A549 (cell line): ENCODE results near the gene NDFIP1. TPM values are rescaled to one million over a fixed set of nuclear protein-coding genes. Genes with fewer than 3 reads are reported as not detected.

Source experiments
- ATAC-seq, 2 experiments: fragments of 200-7000 bp in 1 of 2; fragments of >200 bp in 1 of 2; cut with Nextera tagmentation in 1 of 2; cut with Tn5 transposase in 1 of 2; 3 replicates each; pipeline versions ENCODE4 v1.8.0 to v1.9.1; 2018 to 2020; ENCODE audit warnings: mild to moderate bottlenecking in 1 of 2, moderate library complexity in 1 of 2
- CTCF ChIA-PET: fragments of 300-600 bp; sonication (Branson Sonifier 250); formaldehyde crosslinking; extraction: SDS; loops from one replicate; lab custom pipeline; 2021; ENCODE audit warnings: antibody characterized with exemption, inconsistent platforms; lab: Yijun Ruan, JAX
- POLR2A ChIA-PET: fragments of 350-600 bp; formaldehyde crosslinking; extraction: SDS; loops from one replicate; lab custom pipeline; 2021; ENCODE audit warnings: antibody characterized with exemption, inconsistent platforms; lab: Yijun Ruan, JAX
- DNase-seq, 2 experiments: peaks; one replicate each; pipeline versions ENCODE4 v3.0.0 to v3.0.0-alpha.2; 2011 to 2016; ENCODE audit warnings: low read depth in 1 of 2, low spot score in 1 of 2
- FAIRE-seq: peaks from 2 replicates; lab custom pipeline; 2011; peaks lifted over from hg19 to GRCh38; lab: Jason Lieb, UNC
- H3K27ac ChIP-seq, 2 experiments: fragments of >200 bp; sonication (Bioruptor Twin); formaldehyde crosslinking; 3 replicates each; pipeline ENCODE4 v1.5.1; 2016 to 2017
- H3K4me1 ChIP-seq: fragments of >200 bp; sonication (Bioruptor Twin); formaldehyde crosslinking; 3 replicates; pipeline ENCODE4 v1.6.1; 2016
- H3K4me2 ChIP-seq: fragments of >200 bp; sonication (Bioruptor Twin); formaldehyde crosslinking; 3 replicates; pipeline ENCODE4 v1.6.1; 2016
- H3K4me3 ChIP-seq: fragments of >200 bp; sonication (Bioruptor Twin); formaldehyde crosslinking; 3 replicates; pipeline ENCODE4 v1.5.1; 2016
- H3K9me3 ChIP-seq: fragments of >200 bp; sonication (Bioruptor Twin); formaldehyde crosslinking; 3 replicates; pipeline ENCODE4 v1.6.1; 2016
- ATOH8 ChIP-seq: fragments of 250-450 bp; sonication (Bioruptor Pico); IDR thresholded peaks from 2 replicates; pipeline ENCODE4 v1.5.0; 2020; ENCODE audit warnings: low read depth, mild to moderate bottlenecking, moderate library complexity
- CTCF ChIP-seq: fragments of >200 bp; sonication (Bioruptor Twin); formaldehyde crosslinking; IDR thresholded peaks from 3 replicates; pipeline ENCODE4 v1.5.1; 2016
- E2F6 ChIP-seq: IDR thresholded peaks from 2 replicates; pipeline ENCODE4 v1.6.1; 2012; ENCODE audit warnings: low read depth, borderline replicate concordance
- ESRRA ChIP-seq: fragments of 150-350 bp; IDR thresholded peaks from 2 replicates; pipeline ENCODE4 v1.6.1; 2014; ENCODE audit warnings: mild to moderate bottlenecking, low read length, borderline replicate concordance
- FOSB ChIP-seq: fragments of 250-450 bp; sonication (Bioruptor Pico); IDR thresholded peaks from 2 replicates; pipeline ENCODE4 v1.5.0; 2020; ENCODE audit warnings: mild to moderate bottlenecking, moderate library complexity
- GATA3 ChIP-seq: IDR thresholded peaks from 2 replicates; pipeline ENCODE4 v1.6.1; 2012; ENCODE audit warnings: borderline replicate concordance
- HDAC2 ChIP-seq: fragments of 200-600 bp; sonication (generic); IDR thresholded peaks from 2 replicates; pipeline ENCODE4 v1.6.1; 2016
- HEYL ChIP-seq: fragments of 250-450 bp; sonication (Bioruptor Pico); IDR thresholded peaks from 2 replicates; pipeline ENCODE4 v1.8.0; 2021; ENCODE audit warnings: mild to moderate bottlenecking, moderate library complexity
- HMGXB4 ChIP-seq: fragments of 250-450 bp; sonication (Bioruptor Pico); IDR thresholded peaks from 2 replicates; pipeline ENCODE4 v1.5.0; 2021; ENCODE audit warnings: mild to moderate bottlenecking, moderate library complexity, borderline replicate concordance
- MAZ ChIP-seq: fragments of 150-350 bp; IDR thresholded peaks from 2 replicates; pipeline ENCODE4 v1.6.1; 2014; ENCODE audit warnings: antibody characterized with exemption, low read depth, low read length, borderline replicate concordance
- NFE2L2 ChIP-seq: fragments of 150-350 bp; conservative IDR thresholded peaks from 2 replicates; pipeline ENCODE4 v1.6.1; 2014; ENCODE audit warnings: low read length
- NPAS2 ChIP-seq: fragments of 250-450 bp; sonication (Bioruptor Pico); IDR thresholded peaks from 2 replicates; pipeline ENCODE4 v1.8.0; 2022; ENCODE audit warnings: mild to moderate bottlenecking, moderate library complexity, borderline replicate concordance
- NR3C1 ChIP-seq: fragments of >200 bp; sonication (Bioruptor Twin); formaldehyde crosslinking; IDR thresholded peaks from 3 replicates; pipeline ENCODE4 v1.6.1; 2017
- PBX3 ChIP-seq: IDR thresholded peaks from 2 replicates; pipeline ENCODE4 v1.6.1; 2012
- POLR2A ChIP-seq: IDR thresholded peaks from 2 replicates; pipeline ENCODE4 v1.6.1; 2012; ENCODE audit warnings: mild to moderate bottlenecking, low read length
- RAD21 ChIP-seq, 2 experiments: fragments of >200 bp in 1 of 2; sonication (Bioruptor Twin) in 1 of 2; formaldehyde crosslinking in 1 of 2; IDR thresholded peaks in 1 of 2; conservative IDR thresholded peaks in 1 of 2; 2 replicates in 1 of 2; 3 replicates in 1 of 2; pipeline ENCODE4 v1.6.1; 2012 to 2018; ENCODE audit warnings: inconsistent platforms in 1 of 2
- REST ChIP-seq: fragments of 200-600 bp; sonication (generic); IDR thresholded peaks from 2 replicates; pipeline ENCODE4 v1.6.1; 2016; ENCODE audit warnings: antibody characterized with exemption, mild to moderate bottlenecking, moderate library complexity
- RFX5 ChIP-seq: fragments of 450-650 bp; IDR thresholded peaks from 2 replicates; pipeline ENCODE4 v1.7.1; 2014; ENCODE audit warnings: antibody characterized with exemption, mild to moderate bottlenecking, moderate library complexity
- TFCP2L1 ChIP-seq: fragments of 250-450 bp; sonication (Bioruptor Pico); IDR thresholded peaks from 2 replicates; pipeline ENCODE4 v1.5.0; 2021; ENCODE audit warnings: mild to moderate bottlenecking
- ZC3H11A ChIP-seq: fragments of 450-650 bp; IDR thresholded peaks from 2 replicates; pipeline ENCODE4 v1.6.1; 2014; ENCODE audit warnings: antibody characterized with exemption, mild to moderate bottlenecking
- WGBS: methylation state at CpG from one replicate; pipeline ENCODE4 v1.1.6; 2017; ENCODE audit errors: missing lambda C conversion rate; 5-methylcytosine and 5-hydroxymethylcytosine counted together
- polyA plus RNA-seq, 4 experiments: library from polyadenylated mRNA; depleted of rRNA in 3 of 4; stranded (reverse); fragments of >200 nt; fragmentation: RNase III in 1 of 4; extraction: RNeasy Plus Mini Kit Qiagen cat#74134 plus additional on column Dnase treatment in 1 of 4; gene quantifications; 2 replicates in 3 of 4; 3 replicates in 1 of 4; pipeline ENCODE4 v1.2.3, GENCODE V29; 2011 to 2017

Gene NDFIP1
- polyA plus RNA-seq, 2 of the 4 experiments (the other 2 are of a cell fraction): 42.4 to 58.0 TPM

- no peak for DNase-seq
- ATAC-seq: no peak
- Histone ChIP-seq H3K4me1 (peaks cover 9% of the 10 kb centered on the region), H3K27ac (no peak overlapping the region), H3K4me3 (no peak overlapping the region), H3K9me3 (no peaks in the 10 kb centered on the region), H3K4me2 (no peak overlapping the region)
- POLR2A ChIA-PET: no interaction called here
- TF ChIP-seq CTCF: no peak
- no peak for TF ChIP-seq HMGXB4 (CRISPR knock-in tag)
- TF ChIP-seq NPAS2: no peak
- TF ChIP-seq E2F6: no peak
- no peak for TF ChIP-seq ESRRA
- TF ChIP-seq MAZ: no peak
- TF ChIP-seq GATA3: no peak
- no peak for TF ChIP-seq ZC3H11A
- no peak for TF ChIP-seq ATOH8 (CRISPR knock-in tag)
- TF ChIP-seq NR3C1: no peak
- TF ChIP-seq TFCP2L1: no peak
- no peak for TF ChIP-seq PBX3
- no peak for TF ChIP-seq FOSB
- no peak for TF ChIP-seq REST
- no peak for TF ChIP-seq POLR2A
- no peak for TF ChIP-seq RAD21 (conservative IDR thresholded peaks at IDR 0.05 in 1 of 2, IDR thresholded peaks at IDR 0.05 in 1 of 2)
- TF ChIP-seq HDAC2: no peak
- TF ChIP-seq HEYL (CRISPR knock-in tag): no peak
- TF ChIP-seq RFX5: no peak
- no peak for TF ChIP-seq NFE2L2
- no peak for FAIRE-seq
- CTCF ChIA-PET: interaction anchor here (1.2 to 1.7 kb wide), 2 partner anchors 10 to 70 kb away, joined by 3 to 6 read pairs; no protein-coding TSS in a partner anchor
- WGBS: 41% methylated on average over 4 of the region's 4 CpGs
Measured at GRCh38 chr5:142063376-142063775, 45.2 kb upstream of the NDFIP1 start.
